ENCODE data around the gene CDH8.

CDH8 gene

GRCh38 chr16:61948414-61948813 lies 87.8 kb downstream of the CDH8 start:
- POLR2A ChIA-PET (ENCODE audit: low non-redundant PET) = no interaction called here
- CTCF ChIA-PET = no interaction called here
- no peak overlapping the region for H3K27ac ChIP-seq
- no peak for TF ChIP-seq CTCF (conservative IDR thresholded peaks at IDR 0.05; ENCODE audit: low read depth)
- DNase-seq (ENCODE audit: low spot score) = no peak

- CTCF ChIA-PET = no interaction called here
- POLR2A ChIA-PET (ENCODE audit: low non-redundant PET) = no interaction called here
- no peak for TF ChIP-seq CTCF (conservative IDR thresholded peaks at IDR 0.05; ENCODE audit: low read depth)
- H3K27ac ChIP-seq = no peak overlapping the region
- no peak for DNase-seq (ENCODE audit: low spot score)
Observed at GRCh38 chr16:61946019-61946418, 90.2 kb downstream of the CDH8 start.

- DNase-seq (ENCODE audit: low spot score) = no peak
- no peak for TF ChIP-seq CTCF (conservative IDR thresholded peaks at IDR 0.05; ENCODE audit: low read depth)
- ChIA-PET CTCF (no interaction called here), POLR2A (ENCODE audit: low non-redundant PET) (no interaction called here)
- H3K27ac ChIP-seq = no peak overlapping the region
Observed at GRCh38 chr16:61945511-61945910, 90.7 kb downstream of the CDH8 start.

- no peak for DNase-seq (ENCODE audit: low spot score)
- CTCF ChIA-PET = no interaction called here
- POLR2A ChIA-PET (ENCODE audit: low non-redundant PET) = no interaction called here
- no peak for TF ChIP-seq CTCF (conservative IDR thresholded peaks at IDR 0.05; ENCODE audit: low read depth)
- no peak overlapping the region for H3K27ac ChIP-seq
Observed at GRCh38 chr16:61944004-61944403, 92.2 kb downstream of the CDH8 start.

- no peak for DNase-seq (ENCODE audit: low spot score)
- H3K27ac ChIP-seq = no peak overlapping the region
- ChIA-PET POLR2A (ENCODE audit: low non-redundant PET) (no interaction called here), CTCF (interaction anchor here (0.6 kb wide), 1 partner anchor 225 kb away, joined by 3 read pairs; no protein-coding TSS in a partner anchor)
- no peak for TF ChIP-seq CTCF (conservative IDR thresholded peaks at IDR 0.05; ENCODE audit: low read depth)
Observed at GRCh38 chr16:61940611-61941010, 95.6 kb downstream of the CDH8 start.

- CTCF ChIA-PET = no interaction called here
- POLR2A ChIA-PET (ENCODE audit: low non-redundant PET) = no interaction called here
- TF ChIP-seq CTCF (conservative IDR thresholded peaks at IDR 0.05; ENCODE audit: low read depth) = no peak
- no peak for DNase-seq (ENCODE audit: low spot score)
- H3K27ac ChIP-seq = no peak overlapping the region
Observed at GRCh38 chr16:61937646-61938045, 98.6 kb downstream of the CDH8 start.

GRCh38 chr16:61936522-61936921 lies 99.7 kb downstream of the CDH8 start:
- DNase-seq (ENCODE audit: low spot score) = no peak
- no peak overlapping the region for H3K27ac ChIP-seq
- no peak for TF ChIP-seq CTCF (conservative IDR thresholded peaks at IDR 0.05; ENCODE audit: low read depth)
- ChIA-PET POLR2A (ENCODE audit: low non-redundant PET) (no interaction called here), CTCF (no interaction called here)

All from RWPE1 (cell line).